Osteocyte (in vitro differentiated cells): ENCODE data around the gene ME2. TPM values are rescaled to one million over a fixed set of nuclear protein-coding genes. Genes with fewer than 3 reads are reported as not detected.

Experiments
- DNase-seq: peaks from one replicate; pipeline ENCODE4 v3.0.0; 2021; ENCODE audit warnings: mixed read lengths; ENCODE audit not compliant: unreplicated experiment; ENCODE audit errors: extremely low spot score
- H3K27ac Mint-ChIP-seq: one replicate; pipeline ENCODE4 v1.8.0; 2021; ENCODE audit warnings: mild to moderate bottlenecking, mixed read lengths; ENCODE audit not compliant: unreplicated experiment
- H3K27me3 Mint-ChIP-seq: one replicate; pipeline ENCODE4 v1.8.0; 2021; ENCODE audit warnings: mixed read lengths; ENCODE audit not compliant: unreplicated experiment
- H3K36me3 Mint-ChIP-seq: one replicate; pipeline ENCODE4 v1.8.0; 2021; ENCODE audit warnings: mixed read lengths; ENCODE audit not compliant: unreplicated experiment
- H3K4me1 Mint-ChIP-seq: one replicate; pipeline ENCODE4 v1.8.0; 2021; ENCODE audit warnings: mixed read lengths; ENCODE audit not compliant: unreplicated experiment
- H3K4me3 Mint-ChIP-seq: one replicate; pipeline ENCODE4 v1.8.0; 2021; ENCODE audit warnings: mild to moderate bottlenecking, moderate library complexity, mixed read lengths; ENCODE audit not compliant: unreplicated experiment
- H3K9me3 Mint-ChIP-seq: one replicate; pipeline ENCODE4 v1.8.0; 2021; ENCODE audit warnings: mixed read lengths; ENCODE audit not compliant: unreplicated experiment
- CTCF ChIP-seq: fragments of 200-600 bp; sonication (generic); IDR thresholded peaks from 2 replicates; pipeline ENCODE4 v1.5.0; 2021; ENCODE audit warnings: antibody characterized with exemption, mild to moderate bottlenecking, moderate library complexity
- total RNA-seq: library from RNA; stranded (reverse); gene quantifications from 2 replicates; pipeline ENCODE4 v1.2.1, GENCODE V29; 2021

Gene ME2
- total RNA-seq, 1 donor from 2014 or later = 31.8 TPM

GRCh38 chr18:50836521-50836957, 42.4 kb upstream of the ME2 start:
- Mint-ChIP-seq H3K4me3 (no peak overlapping the region), H3K27ac (no peak overlapping the region), H3K9me3 (no peaks in the 10 kb centered on the region), H3K27me3 (peaks cover 41% of the 10 kb centered on the region), H3K4me1 (no peaks in the 10 kb centered on the region), H3K36me3 (no peaks in the 10 kb centered on the region)
- DNase-seq = no peak
- no peak for TF ChIP-seq CTCF

- H3K4me3 Mint-ChIP-seq = no peak overlapping the region
- DNase-seq = no peak
- H3K27me3 Mint-ChIP-seq = peaks cover 29% of the 10 kb centered on the region
- H3K27ac Mint-ChIP-seq = no peak overlapping the region
- no peaks in the 10 kb centered on the region for H3K4me1 Mint-ChIP-seq
- no peaks in the 10 kb centered on the region for H3K9me3 Mint-ChIP-seq
- no peak for TF ChIP-seq CTCF
- H3K36me3 Mint-ChIP-seq = no peaks in the 10 kb centered on the region
Observed at GRCh38 chr18:50839341-50839740, 39.6 kb upstream of the ME2 start.

GRCh38 chr18:50839996-50840395, 38.9 kb upstream of the ME2 start:
- TF ChIP-seq CTCF = no peak
- Mint-ChIP-seq H3K9me3 (no peaks in the 10 kb centered on the region), H3K27ac (no peak overlapping the region)

GRCh38 chr18:50842846-50843245, 36.1 kb upstream of the ME2 start:
- no peak for TF ChIP-seq CTCF
- Mint-ChIP-seq H3K36me3 (no peaks in the 10 kb centered on the region), H3K9me3 (no peaks in the 10 kb centered on the region), H3K27me3 (peaks cover 27% of the 10 kb centered on the region), H3K4me1 (no peaks in the 10 kb centered on the region), H3K4me3 (no peak overlapping the region), H3K27ac (no peak overlapping the region)
- DNase-seq = no peak

More at GRCh38 chr18:50839996-50840395, 38.9 kb upstream of the ME2 start:
- no peak overlapping the region for H3K4me3 Mint-ChIP-seq
- no peak for DNase-seq
- no peaks in the 10 kb centered on the region for H3K4me1 Mint-ChIP-seq
- H3K27me3 Mint-ChIP-seq = peaks cover 28% of the 10 kb centered on the region
- no peaks in the 10 kb centered on the region for H3K36me3 Mint-ChIP-seq

- peaks cover 25% of the 10 kb centered on the region for H3K27me3 Mint-ChIP-seq
- no peak overlapping the region for H3K27ac Mint-ChIP-seq
- H3K4me3 Mint-ChIP-seq = no peak overlapping the region
- H3K36me3 Mint-ChIP-seq = no peaks in the 10 kb centered on the region
- no peak for DNase-seq
- H3K9me3 Mint-ChIP-seq = no peaks in the 10 kb centered on the region
- no peak for TF ChIP-seq CTCF
- no peaks in the 10 kb centered on the region for H3K4me1 Mint-ChIP-seq
Observed at GRCh38 chr18:50844554-50844953, 34.4 kb upstream of the ME2 start.
